ENCODE data around the gene TRIM2.
A peak's percentile ranks its signal among the peaks of the same experiment; 100 is the strongest.
"Not testable (repeated sequence)": the region's sequence is repeated elsewhere in the genome, so short reads cannot be mapped to it uniquely, and the experiment has no call there.

Gene TRIM2

DNA sequence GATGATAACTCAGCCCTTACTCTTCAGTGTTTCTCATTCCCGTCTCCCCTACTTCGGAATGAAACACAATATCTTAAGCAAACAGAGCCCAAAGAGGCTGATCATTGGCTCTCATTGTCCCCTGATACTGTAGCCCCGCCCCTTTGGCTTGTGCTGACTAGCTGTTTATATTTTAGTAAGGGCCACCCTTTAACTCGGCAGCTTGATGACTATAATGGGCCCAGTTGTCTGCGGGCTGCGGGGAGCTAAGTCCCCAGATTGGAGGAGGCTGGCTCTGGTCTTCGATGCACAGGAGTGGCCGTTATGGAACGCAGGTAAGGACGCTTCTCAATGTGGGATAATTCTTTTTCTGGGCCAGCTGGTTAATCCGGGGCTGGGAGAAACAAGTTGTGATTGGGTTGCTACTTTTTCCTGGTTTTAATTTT lies at the start of gene TRIM2:
Gene TRIM2 (plus strand): TSS at position 197 of the 425 bp plus-strand sequence. CDS start 88 bp downstream, at position 285.
- DNase-seq (ENCODE audit: low spot score) = no peak

DNA sequence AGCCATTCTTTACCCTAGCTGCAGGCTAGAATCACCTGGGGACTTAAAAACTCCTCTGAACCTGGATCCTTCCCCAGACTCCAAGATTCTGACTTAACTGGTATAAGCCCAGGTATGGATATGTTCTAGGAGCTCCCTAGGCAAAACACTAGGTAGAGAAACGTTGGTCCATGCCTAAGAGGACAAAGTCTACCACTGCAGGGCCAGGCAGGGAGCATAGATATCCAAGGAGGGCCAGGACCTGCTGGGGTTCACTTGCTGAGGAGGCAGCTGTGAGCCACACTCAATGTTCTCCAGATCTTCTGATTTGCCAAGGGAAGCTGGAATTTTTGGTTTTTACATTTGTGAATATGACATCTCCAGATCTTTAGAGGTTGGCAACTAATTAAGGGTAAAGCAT lies 48.6 kb upstream of the TRIM2 start:
- DNase-seq (ENCODE audit: low spot score) = no peak

DNA sequence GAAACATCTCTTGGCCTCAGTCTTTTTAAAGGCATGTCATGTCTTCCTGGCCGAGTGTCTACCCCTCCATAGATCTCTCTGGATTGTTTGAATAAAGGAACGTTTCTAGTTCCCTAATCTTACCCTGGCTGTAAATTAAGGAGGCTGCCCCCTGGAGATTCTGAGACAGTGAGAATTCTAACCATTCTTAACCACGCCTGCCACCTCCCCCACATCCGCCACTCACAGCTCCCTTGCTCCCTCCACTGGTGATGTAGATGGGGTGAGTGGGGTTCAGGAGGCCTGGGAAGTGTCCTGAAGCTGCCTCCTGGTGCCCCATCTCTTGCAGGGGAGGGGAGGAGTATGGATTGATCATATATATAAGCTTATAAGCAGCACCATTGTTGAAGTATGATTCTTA lies 48.0 kb upstream of the TRIM2 start:
- peak; percentile 40 for DNase-seq (ENCODE audit: low spot score)

DNA sequence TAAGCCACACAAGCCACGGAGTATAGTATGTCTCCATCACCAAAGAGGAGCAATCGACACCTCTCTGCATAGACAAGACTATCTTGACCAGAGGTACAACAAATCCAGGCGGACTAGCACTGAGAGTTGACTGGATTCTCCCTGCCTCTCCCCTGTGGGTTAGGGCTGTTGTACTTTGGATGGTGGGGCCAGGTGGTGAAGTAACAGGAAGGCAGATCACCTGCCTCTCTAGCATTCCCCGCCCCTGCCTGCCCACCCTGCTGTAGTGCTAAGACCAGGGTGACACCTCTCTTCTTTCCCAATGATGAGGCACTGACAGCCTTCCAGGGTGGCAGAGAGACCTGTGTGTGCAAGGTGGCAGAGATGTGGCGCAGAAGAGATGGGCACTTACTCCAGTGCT lies 47.5 kb upstream of the TRIM2 start:
- DNase-seq (ENCODE audit: low spot score) = no peak

DNA sequence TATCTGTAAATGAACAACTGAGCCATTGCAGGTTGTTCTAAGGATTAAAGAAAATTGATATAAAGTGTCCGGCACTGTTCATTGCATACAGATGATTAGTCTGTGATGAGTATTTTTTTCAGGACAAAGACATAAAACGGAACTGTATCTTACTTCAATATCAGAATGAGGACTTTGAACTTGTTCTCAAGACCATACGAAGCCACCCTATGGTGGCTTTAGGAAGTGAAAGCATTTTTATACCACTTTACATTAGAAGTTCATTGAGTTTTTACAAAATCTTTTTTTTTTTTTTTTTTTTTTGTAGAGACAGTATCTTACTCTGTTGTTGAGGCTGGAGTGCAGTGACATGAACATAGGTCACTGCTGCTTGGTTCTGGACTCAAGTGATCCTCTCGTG lies 45.2 kb upstream of the TRIM2 start:
- DNase-seq (ENCODE audit: low spot score) = no peak

DNA sequence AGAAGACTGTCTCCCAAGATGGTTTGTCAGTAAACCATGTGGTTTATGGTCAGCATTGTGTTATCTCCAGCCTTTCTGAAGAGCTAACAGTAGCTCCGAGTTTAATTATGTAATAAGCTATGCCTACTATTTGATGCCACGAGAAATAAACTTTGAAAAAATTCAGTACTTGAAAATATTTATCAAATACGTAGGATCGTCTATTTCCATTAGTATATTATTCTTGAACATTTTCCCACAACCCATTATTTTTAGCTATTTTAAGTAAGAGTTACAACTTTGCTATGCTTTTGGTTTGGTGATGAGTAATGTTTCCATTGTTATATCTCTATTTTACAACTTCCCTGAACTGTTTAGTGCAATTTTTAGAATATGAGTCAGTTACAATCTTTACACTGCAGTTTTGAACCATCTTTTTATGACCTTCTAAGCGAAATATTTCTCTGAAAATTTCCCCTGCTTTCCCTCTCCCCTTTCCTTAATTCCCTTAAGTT lies 44.5 kb upstream of the TRIM2 start:
- DNase-seq (ENCODE audit: low spot score) = no peak

DNA sequence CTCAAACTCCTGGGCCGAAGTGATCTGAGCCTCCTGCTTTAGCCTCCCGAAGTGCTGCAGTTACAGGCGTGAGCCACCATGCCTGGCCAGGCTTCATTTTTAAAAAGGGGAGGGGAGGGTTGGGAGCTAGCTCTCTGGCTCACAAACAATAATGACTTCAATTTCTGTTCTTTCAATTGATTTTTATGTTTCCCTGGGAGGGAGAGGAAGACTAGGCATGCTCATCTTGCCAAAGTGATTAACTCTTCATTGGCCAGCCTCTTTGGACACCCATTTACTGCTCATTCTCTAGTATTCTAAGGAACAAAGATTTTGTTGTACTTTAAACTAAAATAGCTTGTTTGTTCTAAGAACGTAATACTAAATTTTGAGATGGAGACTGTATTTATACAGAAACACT lies 43.4 kb upstream of the TRIM2 start:
- no peak for DNase-seq (ENCODE audit: low spot score)

DNA sequence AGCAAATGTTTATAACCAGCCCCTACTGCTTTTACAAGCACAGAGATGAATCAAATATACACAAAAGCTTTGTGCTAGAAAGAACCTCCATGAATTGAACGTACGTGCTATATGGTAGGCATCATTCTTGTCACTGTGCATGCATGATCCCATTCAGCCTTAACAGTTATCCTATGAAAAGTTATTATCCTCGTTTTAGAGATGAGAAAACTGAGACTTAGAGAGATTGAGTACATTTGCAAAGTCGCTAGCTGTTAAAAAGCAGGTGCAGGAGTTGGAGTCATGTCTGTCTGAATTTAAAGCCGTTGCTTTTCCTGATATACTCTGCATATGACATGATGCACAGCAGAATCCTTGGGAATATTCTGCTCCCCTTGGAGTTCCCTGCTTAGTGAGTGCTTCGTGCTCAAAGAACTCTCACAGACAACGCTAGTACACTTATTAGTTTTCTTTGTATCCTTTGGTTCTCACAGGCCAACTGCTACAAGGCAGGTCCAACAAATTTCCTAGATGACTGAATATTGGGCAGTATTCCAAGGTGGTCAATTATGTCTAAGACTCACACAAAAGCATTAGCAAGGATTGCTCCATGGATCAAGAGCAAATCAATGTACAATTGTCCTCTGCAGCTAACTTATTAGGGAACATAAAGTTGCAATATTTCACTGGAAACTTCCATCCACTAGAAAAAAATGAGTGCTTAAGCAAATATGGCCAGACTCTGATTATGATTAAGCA lies 42.8 kb upstream of the TRIM2 start:
- DNase-seq (ENCODE audit: low spot score) = no peak

DNA sequence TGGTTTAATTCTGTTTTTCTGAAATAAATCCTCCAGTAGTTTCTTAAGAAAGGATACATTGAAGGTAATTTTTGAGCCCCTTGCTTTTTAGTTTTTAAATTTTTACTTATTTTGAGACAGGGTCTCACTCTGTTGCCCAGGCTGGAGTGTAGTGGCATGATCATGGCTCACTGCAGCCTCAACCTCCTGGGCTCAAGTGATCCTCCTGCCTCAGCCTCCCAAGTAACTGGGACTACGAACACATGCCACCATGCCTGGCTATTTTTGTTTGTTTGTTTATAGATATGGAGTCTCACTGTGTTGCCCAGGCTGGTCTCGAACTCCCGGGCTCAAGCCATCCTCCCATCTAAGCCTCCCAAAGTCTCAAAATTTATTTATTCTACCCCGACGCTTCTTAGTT lies 39.0 kb upstream of the TRIM2 start:
- DNase-seq (ENCODE audit: low spot score) = not testable (repeated sequence)

DNA sequence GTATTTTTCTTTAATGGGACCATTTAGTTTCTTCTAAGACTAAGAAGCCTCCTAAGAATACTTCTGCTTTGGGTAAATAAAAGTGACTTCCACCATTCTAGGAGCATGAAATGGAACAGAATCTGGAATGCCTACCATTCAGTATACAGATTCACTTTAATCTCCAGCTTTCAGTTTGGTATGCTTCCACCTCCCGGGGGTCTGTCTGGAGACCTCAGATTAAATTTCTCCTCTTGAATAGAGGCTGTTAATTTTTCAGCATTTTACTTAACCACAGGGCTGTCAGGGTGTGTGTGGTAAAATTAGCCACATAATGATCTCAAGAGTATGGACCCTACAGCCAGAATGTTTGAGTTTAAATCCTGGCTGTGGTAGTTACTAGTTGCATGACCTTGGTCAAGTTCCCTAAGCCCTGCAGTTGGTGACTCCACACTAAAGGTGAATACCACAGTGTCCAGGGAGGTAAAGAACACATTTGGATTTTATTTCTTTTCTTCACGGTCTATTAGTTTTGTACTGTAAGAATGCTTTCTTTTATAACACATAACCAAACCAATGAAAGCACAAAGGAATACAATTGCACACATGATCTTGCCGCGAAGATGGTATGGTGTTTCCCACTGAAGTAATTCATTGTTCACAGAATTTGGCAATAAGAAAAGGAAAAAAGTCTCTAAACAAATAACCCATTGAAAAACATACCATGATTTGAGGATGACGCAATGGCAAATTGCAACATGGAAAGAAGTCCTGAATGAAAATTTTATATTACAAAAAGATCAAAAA lies 37.3 kb upstream of the TRIM2 start:
- no peak for DNase-seq (ENCODE audit: low spot score)

DNA sequence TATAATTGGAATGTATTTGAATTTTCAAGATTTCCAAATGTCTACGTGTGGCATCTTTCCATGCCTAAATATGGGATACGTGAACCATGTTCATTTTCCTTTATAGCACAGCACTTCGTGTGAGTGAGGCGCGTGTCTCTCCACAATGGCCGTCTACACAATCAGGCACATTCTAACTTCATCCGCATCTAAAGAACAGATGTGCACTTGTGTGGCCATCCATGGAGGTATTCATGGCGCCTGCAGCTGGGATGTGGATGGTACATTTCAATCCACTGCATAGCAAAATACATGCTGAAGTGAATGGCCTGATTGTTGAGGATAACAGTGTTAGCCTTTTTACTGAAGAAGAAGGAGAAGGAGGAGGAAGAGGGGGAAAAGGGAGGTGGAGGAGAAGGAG lies 34.5 kb upstream of the TRIM2 start:
- DNase-seq (ENCODE audit: low spot score) = no peak

DNA sequence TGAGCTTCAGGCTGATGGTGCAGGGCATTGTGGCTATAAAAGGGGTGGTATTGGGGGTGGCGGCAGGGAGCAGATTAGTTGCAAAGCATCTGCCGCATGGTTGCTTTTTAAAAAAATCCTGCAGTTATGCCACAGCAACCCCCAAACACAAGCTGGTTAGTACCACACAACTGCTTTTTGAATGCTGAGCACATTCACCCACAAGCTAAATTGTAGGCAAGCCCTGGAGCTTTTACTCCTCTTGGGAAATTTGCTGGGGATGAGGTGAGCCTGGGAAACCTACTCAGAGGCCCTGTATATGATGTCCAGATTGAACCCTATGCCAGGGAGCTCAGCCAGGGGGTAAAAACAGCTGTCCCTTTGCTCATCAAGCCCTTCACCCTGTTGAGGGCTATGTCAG lies 33.8 kb upstream of the TRIM2 start:
- DNase-seq (ENCODE audit: low spot score) = no peak

DNA sequence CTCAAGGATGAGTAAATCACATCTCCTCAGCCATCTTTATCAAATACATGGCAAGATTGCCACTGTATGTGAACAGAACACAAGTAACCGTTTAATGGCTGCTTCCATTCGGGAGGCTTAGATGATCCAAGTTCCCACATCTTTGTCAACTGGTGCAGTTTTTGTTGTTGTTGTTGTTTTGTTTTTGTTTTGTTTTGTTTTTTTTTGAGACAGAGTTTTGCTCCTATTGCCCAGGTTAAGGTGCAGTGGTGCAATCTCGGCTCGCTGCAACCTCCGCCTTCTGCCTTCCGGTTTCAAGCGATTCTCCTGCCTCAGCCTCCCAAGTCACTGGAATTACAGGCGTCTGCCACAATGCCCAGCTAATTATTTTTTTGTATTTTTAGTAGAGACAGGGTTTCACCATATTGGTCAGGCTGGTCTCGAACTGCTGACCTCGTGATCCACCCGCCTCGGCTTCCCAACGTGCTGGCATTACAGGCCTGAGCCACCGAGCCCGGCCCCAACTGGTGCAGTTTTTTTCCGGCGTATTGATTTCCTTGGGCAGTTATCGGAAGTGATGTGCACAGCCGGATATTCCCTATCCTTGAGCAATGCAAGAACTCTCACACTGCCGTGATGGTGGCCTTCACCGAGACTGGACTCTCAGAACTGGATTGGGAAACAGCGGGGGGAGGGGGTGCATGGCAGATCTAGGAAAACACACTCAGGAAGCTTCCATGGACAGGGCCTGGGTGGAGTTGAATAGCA lies 29.2 kb upstream of the TRIM2 start:
- no peak for DNase-seq (ENCODE audit: low spot score)

DNA sequence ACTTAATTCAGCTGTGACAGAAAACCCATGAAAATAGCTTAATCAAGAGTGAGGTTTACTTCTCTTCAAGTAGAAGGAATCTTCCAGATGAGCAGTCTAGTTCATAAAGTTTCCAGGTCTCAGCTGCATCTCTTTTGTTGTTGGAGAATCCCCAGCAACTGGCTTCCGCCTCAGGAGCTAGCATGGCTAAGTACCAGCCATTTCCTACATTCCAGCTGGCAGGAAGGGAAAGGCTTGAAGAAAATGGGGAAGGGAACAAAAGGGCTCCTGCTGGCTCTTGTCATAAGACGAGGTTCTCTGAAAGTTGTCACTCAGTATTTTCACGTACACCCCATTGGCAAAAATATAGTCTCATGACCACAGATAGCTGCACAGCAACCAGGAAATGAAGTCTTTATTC lies 27.3 kb upstream of the TRIM2 start:
- DNase-seq (ENCODE audit: low spot score) = no peak

DNA sequence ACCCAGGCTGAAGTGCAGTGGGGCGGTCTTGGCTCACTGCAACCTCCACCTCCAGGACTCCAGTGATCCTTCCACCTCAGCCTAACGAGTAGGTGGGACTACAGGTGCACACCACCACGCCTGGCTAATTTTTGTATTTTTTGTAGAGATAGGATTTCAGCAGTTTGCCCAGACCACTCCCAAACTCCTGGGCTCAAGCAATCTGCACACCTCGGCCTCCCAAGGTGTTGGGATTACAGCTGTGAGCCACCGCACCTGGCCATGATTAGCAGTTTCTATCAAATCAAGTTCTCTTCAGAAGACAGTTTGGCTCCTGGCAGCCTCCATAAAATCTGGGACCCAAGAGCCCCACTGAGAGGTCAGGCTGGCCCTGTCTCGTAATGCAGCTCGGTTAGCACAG lies 26.4 kb upstream of the TRIM2 start:
- DNase-seq (ENCODE audit: low spot score) = no peak

DNA sequence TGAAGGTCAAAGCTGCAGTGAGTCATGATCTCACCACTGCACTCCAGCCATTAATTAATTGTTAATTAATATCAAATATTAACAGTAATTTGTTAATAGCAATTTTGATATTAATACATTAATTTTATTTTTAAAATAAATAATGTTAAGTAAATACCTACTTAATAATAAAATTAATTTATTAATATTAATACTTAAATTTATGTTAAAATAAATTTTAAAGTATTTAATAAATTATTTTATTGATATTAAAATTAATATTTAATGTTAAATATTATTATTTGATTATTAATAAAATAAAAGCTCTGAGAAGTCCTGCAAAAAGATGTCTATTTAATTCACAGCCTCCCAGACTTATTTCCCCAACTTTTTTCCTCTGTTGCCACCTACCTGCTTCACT lies 25.1 kb upstream of the TRIM2 start:
- DNase-seq (ENCODE audit: low spot score) = no peak

DNA sequence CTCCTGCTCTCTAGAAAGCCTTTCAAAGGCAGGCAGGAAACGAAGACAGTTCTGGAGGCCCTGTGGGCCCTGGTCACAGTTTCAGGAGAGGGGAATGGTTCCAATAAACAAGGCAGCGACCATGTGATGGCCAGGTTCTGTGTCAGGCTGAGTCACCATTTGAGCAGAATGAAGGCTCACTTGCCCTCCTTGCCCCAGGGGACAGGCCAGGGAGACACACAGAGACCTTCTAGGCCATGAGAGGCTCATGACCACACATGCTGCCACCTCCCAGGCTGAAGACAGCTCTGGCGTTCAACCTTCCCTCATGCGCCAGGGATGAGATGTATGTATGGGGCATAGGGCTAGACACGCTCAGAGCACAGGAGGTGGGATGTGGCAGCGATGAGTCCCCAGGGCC lies 22.9 kb upstream of the TRIM2 start:
- no peak for DNase-seq (ENCODE audit: low spot score)

DNA sequence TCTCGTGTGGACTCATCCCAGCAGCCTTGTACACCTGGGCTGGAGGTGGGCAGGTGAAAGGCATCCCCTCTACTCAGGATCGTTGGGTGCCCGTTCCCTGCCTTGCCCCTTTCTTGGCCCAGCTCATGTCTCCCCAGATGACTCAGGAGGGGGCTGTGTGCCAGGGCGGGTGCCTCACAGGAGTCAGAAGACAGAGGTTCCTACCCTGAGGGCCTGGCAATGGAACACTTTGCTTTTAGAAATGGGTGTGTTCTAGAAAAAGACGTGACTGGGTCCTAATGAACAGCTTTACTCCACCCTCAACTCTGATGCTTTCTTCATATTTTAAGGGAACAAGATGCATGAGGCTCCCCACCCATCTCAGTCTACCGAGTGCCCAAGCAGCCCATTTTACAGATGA lies 22.5 kb upstream of the TRIM2 start:
- no peak for DNase-seq (ENCODE audit: low spot score)

DNA sequence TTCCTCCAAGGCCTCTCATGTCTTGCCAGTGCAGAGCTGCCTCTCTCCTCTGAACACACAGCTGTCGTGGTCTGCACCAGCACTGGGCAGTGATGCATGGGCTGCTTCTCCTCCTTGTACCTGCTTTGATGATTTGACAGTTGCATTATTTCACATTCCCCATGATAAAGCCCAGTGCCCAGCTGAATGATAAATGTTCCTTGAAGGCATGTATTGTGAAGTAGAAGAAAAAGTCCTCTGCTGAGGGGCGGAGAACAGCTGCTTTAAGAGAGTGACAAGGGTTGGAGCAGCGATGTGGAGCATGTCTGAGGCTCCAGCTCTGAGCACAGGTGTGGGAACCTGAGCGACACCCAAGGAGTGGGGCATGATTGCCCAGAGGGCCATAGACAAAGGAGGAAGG lies 21.1 kb upstream of the TRIM2 start:
- DNase-seq (ENCODE audit: low spot score) = no peak

DNA sequence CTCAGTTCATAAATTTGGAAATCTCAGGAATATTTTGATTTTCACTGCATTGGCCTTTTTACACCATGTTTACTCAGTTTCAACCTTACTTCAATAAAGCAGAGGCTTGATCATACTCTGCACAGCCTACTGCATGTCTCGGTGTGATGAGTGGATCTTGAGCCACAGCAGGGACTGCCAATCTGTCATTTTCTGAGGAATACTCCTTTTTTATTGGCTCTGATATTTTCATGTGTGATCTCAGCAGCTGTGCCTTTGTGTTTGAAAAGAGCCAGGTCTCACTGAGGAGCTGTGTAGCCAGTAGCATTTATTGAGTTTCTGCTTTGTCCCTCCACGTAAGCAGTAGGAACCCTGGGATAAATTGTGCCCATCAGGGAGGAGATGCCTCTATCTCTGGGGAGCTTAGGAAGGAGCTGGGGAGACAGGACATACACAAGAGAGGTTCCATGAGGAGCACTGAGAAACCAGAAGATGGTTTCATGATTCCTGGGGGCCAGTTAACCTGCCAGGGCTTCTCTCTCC lies 18.9 kb upstream of the TRIM2 start:
- no peak for DNase-seq (ENCODE audit: low spot score)

DNA sequence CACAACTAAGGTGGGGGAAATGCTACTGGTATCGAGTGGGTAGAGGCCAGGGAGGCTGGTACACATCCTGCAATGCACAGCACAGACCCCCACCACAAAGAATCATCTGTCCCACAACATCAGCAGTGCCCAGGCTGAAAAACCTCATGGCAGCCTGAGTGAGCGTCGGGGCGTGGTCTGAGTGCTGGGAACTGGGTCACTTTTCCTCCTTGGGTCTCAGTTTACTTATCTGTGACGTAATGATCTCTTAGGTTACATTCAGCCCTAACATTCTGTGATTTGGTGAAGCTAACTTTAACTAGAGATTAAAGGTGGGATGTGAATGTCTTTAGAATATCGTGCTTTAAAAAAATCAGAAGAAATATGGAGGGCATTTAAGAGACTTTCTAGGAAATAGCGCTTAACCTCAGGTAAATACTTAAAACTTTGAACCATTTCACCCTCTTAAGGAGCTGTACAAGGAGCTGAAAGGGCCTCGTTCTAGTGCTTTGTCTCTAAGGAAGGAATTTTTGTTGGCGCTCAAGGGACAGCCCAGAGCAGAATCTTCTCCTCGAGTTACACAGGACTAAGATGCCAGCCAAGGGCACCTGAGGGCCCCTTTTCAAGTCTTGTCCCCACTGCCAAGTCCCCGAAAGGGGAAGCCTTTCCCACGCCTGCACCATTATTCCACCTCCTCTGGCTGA lies 18.1 kb upstream of the TRIM2 start:
- DNase-seq (ENCODE audit: low spot score) = no peak

All from CD4-positive, alpha-beta T cell treated with Interleukin-6 at 100 ng/mL for 8 hours (primary cell).